T-helper 2 cell (primary cell): ENCODE data around the gene PLA2G1B.
A peak's percentile ranks its signal among the peaks of the same experiment; 100 is the strongest.
"Not testable (repeated sequence)": the region's sequence is repeated elsewhere in the genome, so short reads cannot be mapped to it uniquely, and the experiment has no call there.

Experiments used
- DNase-seq, 5 experiments: peaks; one replicate each; pipeline versions ENCODE4 v3.0.0 to v3.0.0-alpha.2; 2012 to 2022

Gene PLA2G1B

DNA sequence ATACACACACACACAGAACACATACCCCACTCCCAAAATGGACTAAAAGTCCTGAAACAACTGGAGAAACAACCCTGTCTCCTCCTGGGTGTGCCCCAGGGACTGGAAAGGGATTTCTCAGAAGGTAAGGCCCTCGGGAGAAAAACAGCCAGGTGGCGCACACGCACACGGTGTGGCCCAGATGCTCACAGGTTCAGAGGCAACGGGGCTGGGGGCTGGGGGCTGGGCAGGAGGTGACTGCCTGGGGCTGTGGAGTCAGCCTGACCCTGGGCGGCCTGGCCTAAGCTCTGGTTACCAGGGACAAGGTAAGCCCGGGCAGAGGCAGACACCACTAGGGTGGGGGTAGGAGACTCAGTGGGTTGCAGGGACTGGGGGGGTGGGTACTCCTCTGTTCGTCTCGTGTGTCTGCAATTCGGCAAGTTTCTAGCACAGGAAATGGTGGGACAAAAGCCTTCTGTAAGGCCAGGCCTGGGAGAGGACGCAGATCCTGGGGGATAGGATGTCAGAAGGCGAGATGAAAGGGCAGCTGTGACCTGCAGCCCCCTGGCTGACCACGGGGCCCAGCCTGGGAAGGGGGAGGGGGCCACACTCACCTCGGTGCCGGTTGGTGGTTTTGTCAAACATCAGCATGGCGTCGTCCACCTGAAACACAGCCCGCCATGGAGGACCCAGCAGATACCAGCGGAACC lies 31.0 kb upstream of the PLA2G1B start:
- DNase-seq: no peak

DNA sequence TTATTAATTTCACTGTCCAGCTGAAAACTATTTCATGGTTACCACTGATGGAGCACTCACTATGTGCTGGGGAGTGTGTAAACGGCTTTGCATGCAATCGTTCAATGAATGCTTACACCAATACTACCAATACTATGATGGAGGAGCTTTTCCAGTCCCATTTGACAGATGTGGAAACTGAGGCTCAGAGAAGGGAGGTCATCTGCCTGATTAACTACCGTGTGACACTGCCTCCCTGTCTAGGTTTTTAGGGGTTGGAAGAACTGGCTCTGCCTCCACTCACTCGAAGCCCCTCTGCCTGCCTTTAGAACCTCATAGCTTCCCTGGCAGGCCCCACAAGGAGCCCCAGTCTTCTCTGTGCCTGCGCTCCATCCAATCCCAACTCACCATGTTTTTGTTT lies 29.5 kb upstream of the PLA2G1B start:
- DNase-seq: no peak

DNA sequence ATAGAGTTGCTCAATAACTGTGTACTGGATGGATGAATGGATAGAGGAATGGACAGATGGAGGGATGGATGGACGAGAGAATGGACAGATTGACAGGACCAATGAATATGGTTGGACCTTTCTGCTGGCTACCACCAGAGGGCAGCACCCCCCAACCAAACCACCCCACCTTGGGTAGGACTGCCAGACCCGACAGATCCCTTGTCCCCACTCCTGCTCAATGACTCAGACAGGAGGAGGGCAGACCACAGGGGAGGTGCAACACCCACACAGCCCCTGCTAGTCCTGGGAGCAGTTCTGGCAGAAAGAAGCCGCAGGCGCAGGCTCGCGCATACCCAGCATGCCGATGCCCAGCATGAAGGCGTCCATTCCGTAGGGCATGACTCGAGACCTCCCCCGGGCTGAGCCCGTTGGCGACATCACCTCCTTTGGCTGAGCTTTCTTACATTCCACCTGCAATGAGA lies 29.0 kb upstream of the PLA2G1B start:
- DNase-seq: peak; percentile 42 to 67 (median 56)

DNA sequence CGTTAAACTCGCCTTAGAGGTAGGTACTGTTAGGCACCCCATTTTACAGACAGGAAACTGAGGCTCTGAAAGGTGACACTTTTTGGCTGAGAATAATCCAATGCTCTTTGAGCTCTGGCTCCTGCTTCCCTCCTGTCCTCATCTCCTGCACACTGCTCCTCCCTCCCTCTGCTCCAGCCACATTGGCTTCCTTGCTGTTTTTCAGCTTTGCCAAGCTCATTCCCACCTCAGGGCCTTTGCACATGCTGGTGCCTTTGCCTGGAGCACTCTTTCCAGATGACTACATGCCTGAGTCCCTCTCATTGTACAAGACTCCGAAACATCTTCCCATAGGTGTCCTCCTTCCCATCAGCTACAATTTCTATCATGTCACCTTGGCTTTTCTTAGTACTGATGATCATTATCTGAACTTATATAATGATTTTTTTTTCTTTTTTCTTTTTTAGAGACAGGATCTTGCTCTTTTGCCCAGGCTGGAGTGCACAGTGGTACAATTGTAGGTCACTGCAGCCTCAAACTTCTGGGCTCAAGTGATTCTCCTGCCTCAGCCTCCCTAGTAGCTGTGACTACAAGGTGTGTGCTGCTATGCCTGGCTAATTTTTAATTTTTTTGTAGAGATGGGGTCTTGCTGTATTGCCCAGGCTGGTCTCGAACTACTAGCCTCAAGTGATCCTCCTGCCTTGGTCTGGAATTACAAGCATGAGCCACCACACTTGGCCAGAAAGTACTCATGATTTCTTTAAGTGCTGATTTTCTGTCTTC lies 26.2 kb upstream of the PLA2G1B start:
- no peak for DNase-seq

DNA sequence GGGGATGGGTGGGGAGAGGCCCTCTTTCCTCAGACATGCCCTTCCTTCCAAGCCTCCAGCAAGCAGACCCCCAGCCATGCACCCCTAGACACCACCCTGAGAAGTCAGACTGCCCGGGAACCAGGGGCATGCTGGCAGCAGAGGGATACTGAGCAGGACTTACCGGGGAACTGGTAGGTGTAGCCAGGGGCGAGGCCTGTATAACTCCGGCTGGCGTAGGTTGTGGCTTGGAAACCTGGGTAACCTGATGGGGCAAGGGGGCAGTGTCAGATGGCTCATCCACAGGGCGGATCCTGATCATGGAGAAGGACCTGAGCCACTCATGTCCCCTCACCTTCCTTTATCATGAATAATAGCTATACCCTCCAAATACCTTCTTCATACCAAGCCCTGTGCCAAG lies 25.6 kb upstream of the PLA2G1B start:
- DNase-seq: no peak

DNA sequence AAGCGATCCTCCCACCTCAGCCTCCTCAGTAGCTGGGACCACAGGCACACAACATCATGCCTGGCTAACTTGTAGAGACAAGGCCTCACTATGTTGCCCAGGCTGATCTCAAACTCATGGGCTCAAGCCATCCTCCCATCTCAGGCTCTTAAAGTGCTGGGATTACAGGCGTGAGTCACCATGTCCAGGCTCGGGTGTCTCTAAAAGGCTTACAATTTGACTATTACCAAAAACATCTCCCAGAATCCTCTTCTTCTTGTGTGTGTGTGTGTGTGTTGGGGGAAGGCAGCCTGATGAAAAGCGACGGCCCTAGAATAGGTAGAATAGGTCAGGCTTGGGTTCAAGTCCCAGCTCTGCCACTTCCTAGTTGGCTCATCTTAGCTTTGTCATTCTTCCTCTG lies 24.5 kb upstream of the PLA2G1B start:
- DNase-seq: no peak

DNA sequence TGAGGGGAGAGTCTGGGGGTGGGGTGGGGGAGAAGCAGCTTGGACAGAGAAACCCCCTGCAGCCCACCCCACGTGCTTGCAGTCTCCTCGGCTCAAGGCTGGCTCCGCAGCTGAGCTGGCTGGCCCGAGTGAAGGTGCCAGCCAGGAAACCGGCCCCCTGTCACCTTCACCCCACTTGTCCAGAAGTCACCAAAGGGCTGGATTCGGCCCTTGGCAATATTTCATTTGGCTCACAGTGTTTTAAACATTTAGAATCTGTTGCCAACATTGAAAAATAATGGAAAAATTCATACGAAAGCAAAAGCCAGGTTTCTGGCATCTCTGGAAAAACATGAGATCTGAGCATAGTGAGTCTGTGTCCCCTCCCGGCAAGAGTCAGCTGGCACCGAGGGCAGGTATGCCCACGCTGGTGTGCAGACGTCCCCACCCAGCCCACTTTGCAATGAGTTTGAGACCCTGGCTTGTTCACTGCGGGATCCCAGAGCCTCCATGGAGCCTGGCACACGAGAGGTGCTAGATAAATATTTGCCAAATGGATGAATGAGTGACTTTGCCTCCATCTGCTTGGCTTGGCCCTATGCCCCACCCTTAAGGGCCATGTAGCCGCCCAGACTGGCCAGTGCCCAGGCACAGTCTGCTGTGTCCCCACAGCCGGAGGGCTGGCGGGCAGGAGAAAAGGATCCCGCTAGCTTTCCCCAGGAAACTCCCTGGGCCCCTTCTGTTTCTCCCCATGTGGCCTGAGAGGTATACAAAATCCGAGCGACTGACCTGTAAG lies 23.2 kb upstream of the PLA2G1B start:
- DNase-seq: no peak

DNA sequence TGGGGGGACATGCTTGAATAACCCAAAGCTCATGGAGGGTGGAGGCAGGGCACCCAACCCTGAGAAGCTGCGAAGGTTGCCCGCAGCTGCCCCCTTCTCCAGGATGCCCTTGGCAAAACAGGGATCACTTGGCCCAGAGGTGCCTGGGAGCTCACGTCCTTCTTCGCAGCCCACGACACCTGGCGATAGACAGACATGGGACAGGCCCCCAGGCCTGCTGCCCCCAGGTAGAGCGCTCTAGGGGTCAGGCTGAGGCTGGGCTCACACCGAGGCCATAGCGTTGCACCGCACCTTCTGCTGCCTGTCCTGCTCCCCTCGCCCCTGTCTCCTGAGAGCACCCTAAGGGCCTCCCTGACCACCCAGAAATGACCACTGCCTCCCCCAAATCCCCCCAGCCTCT lies 20.2 kb upstream of the PLA2G1B start:
- no peak for DNase-seq

DNA sequence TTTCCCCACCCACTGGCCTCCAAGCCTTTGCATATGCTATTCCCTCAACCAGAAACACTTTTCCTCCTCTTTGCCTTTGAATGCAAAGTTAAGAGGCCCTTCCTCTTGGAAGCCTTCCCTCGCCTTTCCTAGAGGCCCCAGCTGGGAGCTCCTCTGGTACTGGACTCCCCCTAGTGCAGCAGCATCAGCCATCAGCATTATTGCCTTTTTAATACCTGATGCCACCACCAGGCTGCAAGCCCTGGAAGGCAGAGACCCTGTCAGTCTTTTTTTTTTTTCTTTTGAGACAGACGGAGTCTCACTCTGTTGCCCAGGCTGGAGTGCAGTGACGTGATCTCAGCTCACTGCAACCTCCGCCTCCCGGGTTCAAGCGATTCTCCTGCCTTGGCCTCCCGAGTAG lies 19.1 kb upstream of the PLA2G1B start:
- no peak for DNase-seq

DNA sequence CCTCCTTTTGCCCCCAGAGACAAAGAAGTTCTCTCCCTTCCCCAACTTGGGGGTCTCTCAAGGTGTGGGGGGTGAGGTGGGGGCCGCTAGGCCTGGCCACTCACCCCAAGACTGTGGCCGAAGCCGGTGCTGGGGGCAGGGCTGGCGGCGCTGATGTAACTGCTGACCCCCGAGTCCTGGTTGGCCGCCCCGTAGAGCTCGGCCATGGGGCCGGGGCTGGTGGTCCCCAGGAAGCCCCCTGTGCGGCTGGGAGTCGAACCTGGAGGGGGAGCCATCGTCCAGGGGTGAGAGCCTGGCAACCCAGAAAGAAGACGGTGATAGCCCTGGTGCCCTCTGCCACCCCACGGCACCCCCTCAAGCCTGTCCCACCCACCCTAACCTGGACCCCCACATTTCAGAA lies 18.5 kb upstream of the PLA2G1B start:
- DNase-seq: no peak

DNA sequence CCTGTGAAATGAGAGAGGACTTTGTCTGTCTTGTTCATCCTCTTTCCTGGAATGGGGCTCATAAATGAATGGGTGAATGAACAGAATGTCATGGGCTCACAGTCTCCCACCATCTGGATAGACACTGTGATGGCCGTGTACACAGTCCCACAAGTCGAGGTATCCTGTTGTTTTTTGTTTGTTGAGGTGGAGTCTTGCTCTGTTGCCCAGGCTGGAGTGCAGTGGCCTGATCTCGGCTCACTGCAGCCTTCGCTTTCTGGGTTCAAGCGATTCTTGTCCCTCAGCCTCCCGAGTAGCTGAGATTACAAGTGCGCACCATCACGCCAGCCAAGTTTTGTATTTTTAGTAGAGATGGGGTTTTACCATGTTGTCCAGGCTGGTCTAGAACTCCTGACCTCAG lies 16.1 kb upstream of the PLA2G1B start:
- DNase-seq: no peak

DNA sequence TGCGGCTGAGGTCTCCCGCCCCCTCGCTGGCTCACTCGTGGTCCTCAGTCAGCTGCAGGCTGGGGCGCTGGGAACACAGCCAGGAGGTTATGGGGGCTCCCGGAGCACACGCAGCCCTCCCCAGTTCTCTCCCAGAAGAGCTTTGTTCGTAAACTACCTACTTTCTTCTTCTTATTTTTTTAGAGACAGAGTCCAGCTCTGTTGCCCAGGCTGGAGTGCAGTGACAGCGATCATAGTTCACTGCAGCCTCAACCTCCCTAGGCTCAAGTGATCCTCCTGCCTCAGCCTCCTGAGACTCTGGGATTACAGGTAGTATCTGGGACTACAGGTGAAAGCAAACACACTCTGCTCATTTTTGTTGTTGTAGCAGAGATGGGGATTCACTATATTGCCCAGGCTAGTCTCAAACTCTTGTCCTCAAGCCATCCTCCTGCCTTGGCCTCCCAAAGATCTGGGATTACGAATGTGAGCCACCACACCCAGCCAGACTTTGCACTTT lies 15.5 kb upstream of the PLA2G1B start:
- no peak for DNase-seq

DNA sequence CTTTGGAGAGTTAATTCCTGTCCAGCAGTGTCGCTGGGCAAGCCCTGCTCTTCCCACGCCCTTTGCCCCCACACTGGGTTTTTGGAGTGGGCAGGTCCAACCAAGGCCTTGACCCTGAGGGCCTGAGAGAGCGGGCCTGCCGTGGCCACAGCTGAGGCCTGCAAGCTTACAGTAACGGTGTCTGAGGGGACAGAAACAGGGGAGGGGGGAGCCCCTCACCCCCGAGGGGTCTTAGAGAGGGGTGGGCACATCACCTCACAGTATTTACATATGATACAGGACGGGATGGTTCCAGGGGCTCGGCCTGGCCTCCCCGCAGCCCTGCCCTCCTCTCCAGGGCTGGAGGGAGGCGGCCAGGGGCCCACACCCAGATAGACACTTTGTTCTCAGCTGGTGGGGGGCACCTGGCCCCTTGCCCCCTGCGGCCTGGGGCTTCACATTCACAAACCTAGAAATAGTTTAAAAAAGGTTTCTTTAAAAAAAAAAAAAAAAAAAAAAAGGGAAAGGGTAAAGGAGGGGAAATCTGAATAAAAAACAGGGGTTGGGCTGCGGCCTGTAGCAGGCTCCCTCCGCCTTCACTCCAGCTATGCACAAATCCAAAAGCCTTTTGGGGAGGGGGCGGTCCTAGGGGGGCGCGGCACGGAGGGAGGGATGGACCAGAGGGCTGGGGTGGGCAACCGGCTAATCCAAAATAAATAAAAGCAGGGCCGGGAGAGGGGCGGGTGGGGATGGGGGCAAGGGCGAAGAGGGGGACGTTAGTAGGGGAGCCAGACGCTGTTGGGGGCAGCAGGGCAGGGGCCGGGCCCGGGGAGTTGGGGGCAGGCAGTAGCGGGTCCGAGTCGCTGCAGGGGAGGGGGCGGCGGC lies 14.8 kb upstream of the PLA2G1B start:
- DNase-seq: no peak

DNA sequence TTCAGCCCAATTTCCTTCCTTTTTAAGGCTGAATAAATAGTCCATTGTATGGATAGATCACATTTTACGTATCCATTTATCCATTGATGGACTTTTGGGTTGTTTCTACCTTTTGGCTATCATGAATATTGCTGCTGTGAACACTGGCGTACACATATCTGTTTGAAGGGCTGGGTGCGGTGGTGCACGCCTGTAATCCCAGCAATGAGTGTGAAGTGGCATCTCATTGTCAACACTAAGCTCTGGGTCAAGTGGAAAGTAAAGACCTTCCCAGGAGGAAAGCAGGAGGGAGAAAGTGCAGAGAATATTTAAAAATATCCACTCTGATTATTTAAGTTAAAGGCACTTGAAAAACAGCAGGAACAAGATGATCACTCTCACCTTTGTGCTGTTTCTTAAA lies 11.7 kb upstream of the PLA2G1B start:
- no peak for DNase-seq

DNA sequence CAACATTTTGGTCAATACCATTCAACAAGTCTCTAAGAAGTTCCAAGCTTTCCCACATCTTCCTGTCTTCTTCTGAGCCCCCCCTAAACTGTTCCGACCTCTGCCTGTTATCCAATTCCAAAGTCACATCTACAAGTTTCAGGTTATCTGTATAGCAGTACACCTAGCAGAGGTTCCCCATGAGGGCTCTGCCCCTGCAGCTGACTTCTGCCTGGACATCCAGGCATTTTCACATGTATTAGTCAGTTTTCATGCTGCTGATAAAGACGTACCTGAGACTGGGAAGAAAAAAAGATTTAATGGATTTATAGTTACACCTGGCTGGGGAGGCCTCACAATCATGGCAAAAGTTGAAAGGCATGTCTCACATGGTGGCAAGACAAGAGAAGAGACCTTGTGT lies 10.2 kb upstream of the PLA2G1B start:
- DNase-seq: no peak

DNA sequence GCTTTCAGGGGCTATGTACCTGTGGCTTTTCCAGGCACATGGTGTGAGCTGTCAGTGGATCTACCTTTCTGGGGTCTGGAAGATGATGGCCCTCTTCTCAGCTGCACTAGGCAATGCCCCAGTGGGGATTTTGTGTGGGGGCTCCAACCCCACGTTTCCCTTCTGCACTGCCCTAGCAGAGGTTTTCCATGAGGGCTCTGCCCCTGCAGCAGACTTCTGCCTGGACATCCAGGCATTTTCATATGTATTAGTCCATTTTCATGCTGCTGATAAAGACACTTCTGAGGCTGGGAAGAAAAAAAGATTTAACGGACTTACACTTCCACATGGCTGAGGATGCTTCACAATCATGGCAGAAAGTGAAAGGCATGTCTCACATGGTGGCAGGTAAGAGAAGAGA lies 8.8 kb upstream of the PLA2G1B start:
- not testable (repeated sequence) for DNase-seq

DNA sequence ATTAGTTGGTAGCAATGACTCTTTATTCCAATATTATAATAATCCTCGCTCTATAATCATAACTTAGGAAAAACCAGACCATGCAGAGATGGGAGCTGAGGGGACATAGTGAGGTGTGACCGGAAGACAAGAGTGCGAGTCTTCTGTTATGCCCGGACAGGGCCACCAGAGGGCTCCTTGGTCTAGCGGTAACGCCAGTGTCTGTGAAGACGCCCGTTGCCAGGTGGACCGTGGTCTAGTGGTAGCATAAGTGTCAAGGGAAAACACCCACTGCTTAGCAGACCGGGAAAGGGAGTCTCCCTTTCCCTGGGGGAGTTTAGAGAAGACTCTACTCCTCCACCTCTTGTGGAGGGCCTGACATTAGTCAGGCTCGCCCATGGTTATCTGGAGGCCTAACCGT lies 7.9 kb upstream of the PLA2G1B start:
- not testable (repeated sequence) for DNase-seq

DNA sequence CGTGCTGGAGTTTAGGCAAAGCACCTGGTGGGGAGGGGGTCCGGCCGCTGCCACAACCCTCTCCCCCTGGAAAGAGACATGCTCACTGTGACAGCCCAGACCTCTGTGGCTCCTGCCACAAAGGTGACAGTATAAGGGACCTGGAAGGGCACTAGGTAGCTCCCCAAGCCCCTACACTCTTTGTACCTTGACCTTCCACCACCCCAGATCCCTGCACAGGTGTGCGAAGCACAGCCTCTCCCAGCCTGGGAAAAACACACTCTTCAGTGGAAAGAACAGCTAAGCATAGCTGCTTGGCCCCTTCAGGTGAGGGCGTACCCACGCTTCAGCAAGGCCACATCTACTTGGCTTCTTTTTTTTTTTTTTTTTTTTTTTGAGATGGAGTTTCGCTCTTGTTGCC lies 4.9 kb upstream of the PLA2G1B start:
- no peak for DNase-seq

DNA sequence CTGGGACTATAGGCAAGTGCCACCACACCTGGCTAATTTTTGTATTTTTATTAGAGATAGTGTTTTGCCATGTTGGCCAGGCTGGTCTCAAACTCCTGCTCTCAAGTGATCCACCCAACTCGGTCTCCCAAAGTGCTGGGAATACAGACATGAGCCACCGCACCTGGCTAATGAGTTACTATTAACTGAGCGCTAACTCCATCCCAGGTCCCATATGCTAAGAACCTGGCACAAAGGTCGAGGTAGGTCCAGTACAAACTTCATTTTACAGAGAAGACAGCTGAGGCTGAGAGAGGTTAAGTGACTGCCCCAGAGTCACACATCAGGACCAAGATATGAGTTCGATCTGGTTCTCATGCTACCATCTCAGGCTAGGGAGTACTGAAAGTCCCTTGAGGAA lies 4.5 kb upstream of the PLA2G1B start:
- DNase-seq: no peak

DNA sequence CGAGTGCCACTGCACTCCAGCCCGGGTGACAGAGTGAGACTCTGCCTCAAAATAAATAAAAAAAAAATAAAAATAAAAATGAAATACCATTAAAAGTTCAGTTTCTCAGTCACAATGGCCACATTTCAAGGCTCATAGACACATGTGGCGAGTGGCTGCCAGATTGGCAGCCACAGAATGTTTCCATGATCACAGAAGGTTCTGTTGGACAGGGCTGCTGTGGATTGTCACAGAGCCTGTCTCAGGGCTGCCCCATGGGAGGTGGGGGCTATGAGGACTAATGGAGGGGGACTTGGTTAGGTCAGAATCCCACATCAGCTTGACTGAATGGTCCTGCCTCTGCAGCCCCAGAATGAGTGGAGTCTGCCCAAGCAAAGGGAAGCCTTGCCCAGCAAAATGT lies 3.8 kb upstream of the PLA2G1B start:
- no peak for DNase-seq

DNA sequence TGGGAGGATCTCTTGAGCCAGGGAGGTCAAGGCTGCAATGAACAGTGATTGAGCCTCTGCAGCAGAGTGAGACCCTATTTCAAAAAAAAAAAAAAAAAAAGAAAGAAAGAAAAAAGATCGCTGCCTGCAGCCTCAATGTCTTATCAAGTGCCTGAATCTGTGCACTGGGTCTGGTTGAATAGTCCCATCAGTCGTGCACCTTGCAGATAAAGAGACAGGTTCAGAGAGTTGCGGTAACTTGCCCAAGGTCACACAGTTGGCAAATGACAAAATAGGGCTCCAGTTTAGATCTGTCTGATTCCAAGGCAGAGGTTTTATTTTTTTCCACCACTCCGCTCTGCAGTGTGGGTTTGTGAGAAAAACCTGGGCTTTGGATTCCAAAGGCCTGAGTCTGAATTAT lies 649 bp upstream of the PLA2G1B start:
- DNase-seq: no peak

DNA sequence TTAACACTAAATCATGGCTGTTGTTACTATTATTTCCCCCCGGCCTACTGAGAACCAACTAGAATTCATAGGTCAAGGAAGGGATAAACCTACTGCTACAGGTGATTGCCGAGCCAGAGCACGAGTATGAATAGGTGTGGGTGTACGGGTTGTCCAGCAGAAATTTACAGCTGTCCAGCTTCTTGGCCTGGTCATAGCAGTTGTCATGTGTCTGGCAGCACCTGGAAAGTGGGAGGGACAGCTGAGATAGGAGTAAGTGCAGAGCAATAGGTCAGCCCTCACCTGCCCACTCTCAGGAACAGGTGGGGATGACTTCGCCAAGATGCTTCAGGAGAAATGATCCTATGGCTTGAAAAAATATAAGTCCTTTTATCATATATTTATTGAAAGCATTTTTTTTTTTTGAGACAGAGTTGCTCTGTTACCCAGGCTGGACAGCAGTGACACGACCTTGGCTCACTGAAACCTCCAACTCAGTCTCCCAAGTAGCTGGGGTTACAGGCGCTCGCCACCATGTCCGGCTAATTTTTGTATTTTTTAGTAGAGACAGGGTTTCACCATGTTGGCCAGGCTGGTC lies 2.6 kb downstream of the PLA2G1B start:
- DNase-seq: no peak
